Prostate gland (tissue), 2 donors: ENCODE data around the gene CNIH4. TPM values are rescaled to one million over a fixed set of nuclear protein-coding genes. Genes with fewer than 3 reads are reported as not detected.
A peak's percentile ranks its signal among the peaks of the same experiment; 100 is the strongest.

Source experiments
- DNase-seq: peaks from one replicate; pipeline ENCODE4 v3.0.0-alpha.2; 2019; ENCODE audit warnings: low spot score
- H3K27ac ChIP-seq, 2 donors: fragments of 200-600 bp; sonication (generic); 2 replicates each; pipeline ENCODE4 v1.5.1; 2017 to 2019
- H3K27me3 ChIP-seq: fragments of 200-600 bp; sonication (generic); replicated peaks from 2 replicates; pipeline ENCODE4 v1.5.1; 2019; ENCODE audit not compliant: insufficient read depth
- H3K36me3 ChIP-seq, 2 donors: fragments of 200-600 bp; sonication (generic); 1 replicate in 1 of 2; 2 replicates in 1 of 2; pipeline versions ENCODE4 v1.5.1 to v1.8.1; 2017 to 2019
- H3K4me1 ChIP-seq: fragments of 200-600 bp; sonication (generic); replicated peaks from 2 replicates; pipeline ENCODE4 v1.5.1; 2019
- H3K4me3 ChIP-seq, 2 donors: fragments of 200-600 bp; sonication (generic); 2 replicates each; pipeline ENCODE4 v1.5.1; 2017 to 2019
- H3K9me3 ChIP-seq: fragments of 200-600 bp; sonication (generic); 2 replicates; pipeline ENCODE4 v1.5.1; 2017
- CTCF ChIP-seq, 4 experiments: fragments of 200-600 bp in 2 of 4; fragments of 450-650 bp in 2 of 4; sonication (generic) in 2 of 4; IDR thresholded peaks; 1 replicate in 3 of 4; 2 replicates in 1 of 4; pipeline ENCODE4 v1.5.1; 2016 to 2019; ENCODE audit warnings: antibody characterized with exemption in 4 of 4, mild to moderate bottlenecking in 2 of 4, moderate library complexity in 2 of 4
- POLR2A ChIP-seq: fragments of 450-650 bp; IDR thresholded peaks from one replicate; pipeline ENCODE4 v1.6.1; 2016; ENCODE audit warnings: antibody characterized with exemption, mild to moderate bottlenecking
- POLR2AphosphoS5 ChIP-seq: sonication (generic); formaldehyde crosslinking; IDR thresholded peaks from one replicate; pipeline ENCODE4 v1.6.1; 2017; ENCODE audit warnings: antibody characterized with exemption
- WGBS: methylation state at CpG from one replicate; pipeline ENCODE4 v1.1.5; 2018; 5-methylcytosine and 5-hydroxymethylcytosine counted together
- intact Hi-C: fragments of 100-400 bp; cut with DNase I; formaldehyde crosslinking; loops from one replicate; pipeline ENCODE4 v1.14.2; 2022
- total RNA-seq, 2 donors: library from RNA; depleted of rRNA; stranded (reverse); fragments of >200 nt; gene quantifications; one replicate each; pipeline ENCODE4 v1.1.0, GENCODE V29; 2016

The CNIH4 gene
- total RNA-seq, 2 donors from 2014 or later: 14.5 to 31.5 TPM

GRCh38 chr1:224329842-224330753 lies 26.6 kb upstream of the CNIH4 start, which contains the start of gene NVL:
Gene NVL (minus strand): TSS chr1:224330172. CDS start chr1:224330127, 45 bp downstream.
- intact Hi-C loops: loop anchor here (10.0 kb wide), 1 partner anchor 145 kb away; the partner anchor contains the start of gene DEGS1
- Histone ChIP-seq H3K4me3 (peak within 1 kb of the TSS; percentile 68 to 76), H3K36me3 (no peaks in the 10 kb centered on the region), H3K27ac (peak within 1 kb of the TSS; percentile 83 to 92), H3K27me3 (no peaks in the 10 kb centered on the region), H3K4me1 (peaks cover 10% of the 10 kb centered on the region), H3K9me3 (no peaks in the 10 kb centered on the region)
- DNase-seq: peak; percentile 89
- TF ChIP-seq CTCF (IDR thresholded peaks at IDR 0.05) (peak in 3 of 4 experiments; percentile 8 to 20 (median 10)), POLR2A (peak; percentile 20), POLR2AphosphoS5 (peak; percentile 92)
- under 1% methylated on average over 52 of the region's 52 CpGs for WGBS

- TF ChIP-seq CTCF (IDR thresholded peaks at IDR 0.05): no peak
- no peak for TF ChIP-seq POLR2AphosphoS5
- TF ChIP-seq POLR2A: no peak
- H3K27me3 ChIP-seq: no peaks in the 10 kb centered on the region
- H3K9me3 ChIP-seq: no peaks in the 10 kb centered on the region
- no peak overlapping the region for H3K27ac ChIP-seq
- H3K36me3 ChIP-seq: no peaks in the 10 kb centered on the region
- H3K4me3 ChIP-seq: no peak overlapping the region
- 100% methylated on average over 2 of the region's 2 CpGs for WGBS
- H3K4me1 ChIP-seq: peaks cover 10% of the 10 kb centered on the region
- intact Hi-C loops: loop anchor here (10.0 kb wide), 1 partner anchor 147 kb away; the partner anchor contains the start of gene DEGS1
- DNase-seq: no peak
Observed at GRCh38 chr1:224331326-224331725, 25.4 kb upstream of the CNIH4 start.

DNA sequence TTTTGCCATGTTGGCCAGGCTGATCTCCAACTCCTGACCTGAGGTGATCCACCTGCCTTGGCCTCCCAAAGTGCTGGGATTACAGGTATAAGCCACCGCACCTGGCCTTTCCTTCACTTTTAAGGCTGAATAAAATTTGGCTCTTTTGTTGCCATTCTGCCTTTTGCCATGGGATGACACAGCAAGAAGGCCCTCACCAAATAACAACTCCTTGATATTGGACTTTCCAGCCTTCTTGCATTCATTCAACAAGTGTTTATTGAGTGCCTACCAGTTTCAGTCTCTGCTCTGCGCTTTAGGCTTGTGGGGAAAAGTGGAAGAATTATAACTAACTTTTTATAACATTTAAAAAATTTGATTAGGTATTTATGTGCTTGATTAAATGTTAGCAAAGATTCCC lies 24.9 kb upstream of the CNIH4 start:
- no peak for DNase-seq
- H3K27me3 ChIP-seq: no peaks in the 10 kb centered on the region
- H3K36me3 ChIP-seq: no peaks in the 10 kb centered on the region
- intact Hi-C loops: loop anchor here (10.0 kb wide), 1 partner anchor 147 kb away; the partner anchor contains the start of gene DEGS1
- no peaks in the 10 kb centered on the region for H3K9me3 ChIP-seq
- peaks cover 10% of the 10 kb centered on the region for H3K4me1 ChIP-seq
- no peak for TF ChIP-seq CTCF (IDR thresholded peaks at IDR 0.05)
- no peak for TF ChIP-seq POLR2A
- TF ChIP-seq POLR2AphosphoS5: no peak
- no peak overlapping the region for H3K27ac ChIP-seq
- WGBS: 100% methylated on average over 2 of the region's 2 CpGs
- no peak overlapping the region for H3K4me3 ChIP-seq

- Histone ChIP-seq H3K4me1 (peaks cover 10% of the 10 kb centered on the region), H3K9me3 (no peaks in the 10 kb centered on the region), H3K27ac (no peak overlapping the region), H3K4me3 (no peak overlapping the region), H3K27me3 (no peaks in the 10 kb centered on the region), H3K36me3 (no peaks in the 10 kb centered on the region)
- 15% methylated on average over 3 of the region's 3 CpGs for WGBS
- TF ChIP-seq POLR2A (no peak), POLR2AphosphoS5 (peak; percentile 50), CTCF (IDR thresholded peaks at IDR 0.05) (peak in 3 of 4 experiments; percentile 78 to 90 (median 89))
- intact Hi-C loops: loop anchor here (1.0 to 10.0 kb wide), 2 partner anchors 149 to 217 kb away; partner anchors contain the start of gene DEGS1
- peak; percentile 29 for DNase-seq
Observed at GRCh38 chr1:224333309-224333926, 23.3 kb upstream of the CNIH4 start.
